ENCODE measurements around the gene RPS29. TPM values are rescaled to one million over a fixed set of nuclear protein-coding genes. Genes with fewer than 3 reads are reported as not detected.

RPS29 gene
- total and polyA plus RNA-seq, 9 of the 15 experiments (the other 6 are each of a cell fraction or from before 2014, with no cell fraction given) = 1,545 to 5,012 (median 2,448) TPM

GRCh38 chr14:49598485-49599300, 12.5 kb upstream of the RPS29 start, which contains the start of gene LRR1 (continued):
- no peak for TF ChIP-seq TSC22D4 (tag; IDR thresholded peaks at IDR 0.05)
- no peak for TF ChIP-seq SNRNP70 (optimal IDR thresholded peaks at IDR 0.05; ENCODE audit: low read depth, low read length)
- no peak for TF ChIP-seq KLF10 (CRISPR knock-in tag; IDR thresholded peaks at IDR 0.05)
- TF ChIP-seq RFX7 (CRISPR knock-in tag; IDR thresholded peaks at IDR 0.05) = no peak
- no peak for TF ChIP-seq ZNF77 (CRISPR knock-in tag; IDR thresholded peaks at IDR 0.05)
- no peak for TF ChIP-seq ZNF507 (tag; conservative IDR thresholded peaks at IDR 0.05)
- TF ChIP-seq RCOR1 (IDR thresholded peaks at IDR 0.05; ENCODE audit: borderline replicate concordance in 1 of 2, low read depth in 2 of 2, low read length in 2 of 2) = no peak
- no peak for TF ChIP-seq OTX1 (CRISPR knock-in tag; IDR thresholded peaks at IDR 0.05)
- TF ChIP-seq ZFP36 (IDR thresholded peaks at IDR 0.05; ENCODE audit: low read depth, low read length, partially characterized antibody) = no peak
- no peak for TF ChIP-seq ZNF165 (CRISPR knock-in tag; IDR thresholded peaks at IDR 0.05; ENCODE audit: borderline replicate concordance)
- TF ChIP-seq U2AF2 (optimal IDR thresholded peaks at IDR 0.05; ENCODE audit: low read depth, low read length) = no peak
- no peak for TF ChIP-seq KLF1 (tag; IDR thresholded peaks at IDR 0.05)
- no peak; the same call in 1 of the 2 replicates for TF ChIP-seq JUN (IDR thresholded peaks at IDR 0.05; ENCODE audit: borderline replicate concordance, low read depth, low read length)
- TF ChIP-seq JUN (CRISPR knock-in tag; IDR thresholded peaks at IDR 0.05; ENCODE audit: borderline replicate concordance) = 0 out of 2 replicates have a peak, but pooled peaks have one; percentile 35
- no peak for TF ChIP-seq EGR1 (conservative IDR thresholded peaks at IDR 0.05)
- TF ChIP-seq THAP7 (CRISPR knock-in tag; IDR thresholded peaks at IDR 0.05) = no peak
- no peak for TF ChIP-seq ZNF444 (CRISPR knock-in tag; IDR thresholded peaks at IDR 0.05)
- no peak for TF ChIP-seq PURB (CRISPR knock-in tag; IDR thresholded peaks at IDR 0.05; ENCODE audit: low read depth)
- TF ChIP-seq, protein P1, sequence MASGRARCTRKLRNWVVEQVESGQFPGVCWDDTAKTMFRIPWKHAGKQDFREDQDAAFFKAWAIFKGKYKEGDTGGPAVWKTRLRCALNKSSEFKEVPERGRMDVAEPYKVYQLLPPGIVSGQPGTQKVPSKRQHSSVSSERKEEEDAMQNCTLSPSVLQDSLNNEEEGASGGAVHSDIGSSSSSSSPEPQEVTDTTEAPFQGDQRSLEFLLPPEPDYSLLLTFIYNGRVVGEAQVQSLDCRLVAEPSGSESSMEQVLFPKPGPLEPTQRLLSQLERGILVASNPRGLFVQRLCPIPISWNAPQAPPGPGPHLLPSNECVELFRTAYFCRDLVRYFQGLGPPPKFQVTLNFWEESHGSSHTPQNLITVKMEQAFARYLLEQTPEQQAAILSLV (tag; IDR thresholded peaks at IDR 0.05) = no peak
- TF ChIP-seq STAT5B (CRISPR knock-in tag; IDR thresholded peaks at IDR 0.05) = no peak
- peak; percentile 38 for TF ChIP-seq CREB1 (IDR thresholded peaks at IDR 0.05)
- TF ChIP-seq CREB1 (CRISPR knock-in tag; IDR thresholded peaks at IDR 0.05) = no peak
- TF ChIP-seq ZNF431 (CRISPR knock-in tag; IDR thresholded peaks at IDR 0.05) = no peak
- TF ChIP-seq RFX5 (IDR thresholded peaks at IDR 0.05; ENCODE audit: low read depth, low read length) = no peak
- no peak for TF ChIP-seq MCM7 (IDR thresholded peaks at IDR 0.05)
- TF ChIP-seq STAT5A (IDR thresholded peaks at IDR 0.05; ENCODE audit: borderline replicate concordance, low read length) = no peak
- TF ChIP-seq, protein P2, sequence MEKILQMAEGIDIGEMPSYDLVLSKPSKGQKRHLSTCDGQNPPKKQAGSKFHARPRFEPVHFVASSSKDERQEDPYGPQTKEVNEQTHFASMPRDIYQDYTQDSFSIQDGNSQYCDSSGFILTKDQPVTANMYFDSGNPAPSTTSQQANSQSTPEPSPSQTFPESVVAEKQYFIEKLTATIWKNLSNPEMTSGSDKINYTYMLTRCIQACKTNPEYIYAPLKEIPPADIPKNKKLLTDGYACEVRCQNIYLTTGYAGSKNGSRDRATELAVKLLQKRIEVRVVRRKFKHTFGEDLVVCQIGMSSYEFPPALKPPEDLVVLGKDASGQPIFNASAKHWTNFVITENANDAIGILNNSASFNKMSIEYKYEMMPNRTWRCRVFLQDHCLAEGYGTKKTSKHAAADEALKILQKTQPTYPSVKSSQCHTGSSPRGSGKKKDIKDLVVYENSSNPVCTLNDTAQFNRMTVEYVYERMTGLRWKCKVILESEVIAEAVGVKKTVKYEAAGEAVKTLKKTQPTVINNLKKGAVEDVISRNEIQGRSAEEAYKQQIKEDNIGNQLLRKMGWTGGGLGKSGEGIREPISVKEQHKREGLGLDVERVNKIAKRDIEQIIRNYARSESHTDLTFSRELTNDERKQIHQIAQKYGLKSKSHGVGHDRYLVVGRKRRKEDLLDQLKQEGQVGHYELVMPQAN (IDR thresholded peaks at IDR 0.05; ENCODE audit: borderline replicate concordance) = 0 out of 2 replicates have a peak, but pooled peaks have one; percentile 17
- peak; percentile 97 for TF ChIP-seq RBFOX2 (IDR thresholded peaks at IDR 0.05; ENCODE audit: low read depth, low read length)
- TF ChIP-seq U2AF1 (optimal IDR thresholded peaks at IDR 0.05; ENCODE audit: low read depth, low read length) = no peak
